H9 (cell line): ENCODE results near the gene ZNF718. TPM values are rescaled to one million over a fixed set of nuclear protein-coding genes. Genes with fewer than 3 reads are reported as not detected.

Source experiments
- DNase-seq: peaks from one replicate; pipeline ENCODE4 v3.0.0-alpha.2; 2017
- H2AFZ ChIP-seq: one replicate; pipeline ENCODE4 v1.6.1; 2013; ENCODE audit warnings: mild to moderate bottlenecking, low read length, control low read depth, moderate library complexity
- H2AK5ac ChIP-seq: 2 replicates; pipeline ENCODE4 v1.6.1; 2013; ENCODE audit warnings: low read length, control low read depth, mixed read lengths; ENCODE audit not compliant: insufficient read length
- H2BK120ac ChIP-seq: one replicate; pipeline ENCODE4 v1.6.1; 2013; ENCODE audit warnings: low read depth, mild to moderate bottlenecking, low read length, control low read depth, inconsistent platforms; ENCODE audit not compliant: poor library complexity, severe bottlenecking
- H2BK12ac ChIP-seq: 2 replicates; pipeline ENCODE4 v1.6.1; 2013; ENCODE audit warnings: low read length, control low read depth, mixed read lengths, low read depth; ENCODE audit not compliant: insufficient read length
- H2BK15ac ChIP-seq: 2 replicates; pipeline ENCODE4 v1.6.1; 2013; ENCODE audit warnings: low read depth, low read length, control low read depth
- H2BK20ac ChIP-seq: one replicate; pipeline ENCODE4 v1.6.1; 2013; ENCODE audit warnings: low read depth, mild to moderate bottlenecking, low read length, control low read depth, inconsistent platforms; ENCODE audit not compliant: poor library complexity, severe bottlenecking
- H2BK5ac ChIP-seq: 2 replicates; pipeline ENCODE4 v1.6.1; 2013; ENCODE audit warnings: low read length, control low read depth, mixed read lengths; ENCODE audit not compliant: insufficient read length
- H3K14ac ChIP-seq: 2 replicates; pipeline ENCODE4 v1.6.1; 2013; ENCODE audit warnings: low read length, control low read depth; ENCODE audit not compliant: insufficient read depth
- H3K18ac ChIP-seq: 2 replicates; pipeline ENCODE4 v1.6.1; 2013; ENCODE audit warnings: low read depth, mild to moderate bottlenecking, mixed read lengths, low read length, control low read depth; ENCODE audit not compliant: insufficient read length
- H3K23ac ChIP-seq: 2 replicates; pipeline ENCODE4 v1.6.1; 2013; ENCODE audit warnings: low read length, control low read depth, mixed read lengths, low read depth; ENCODE audit not compliant: insufficient read length
- H3K23me2 ChIP-seq: 2 replicates; pipeline ENCODE4 v1.6.1; 2013; ENCODE audit warnings: low read depth, mild to moderate bottlenecking, mixed read lengths, low read length, control low read depth; ENCODE audit not compliant: insufficient read length, poor library complexity, severe bottlenecking
- H3K27ac ChIP-seq: 2 replicates; pipeline ENCODE4 v1.5.1; 2013; ENCODE audit warnings: low read length, control low read depth, mixed read lengths, low read depth; ENCODE audit not compliant: insufficient read length
- H3K27me3 ChIP-seq: 2 replicates; pipeline ENCODE4 v1.6.1; 2013; ENCODE audit warnings: low read length, control low read depth, inconsistent platforms; ENCODE audit not compliant: insufficient read depth
- H3K4ac ChIP-seq: 2 replicates; pipeline ENCODE4 v1.6.1; 2013; ENCODE audit warnings: low read depth, mild to moderate bottlenecking, control low read depth, inconsistent platforms, low read length, moderate library complexity
- H3K4me1 ChIP-seq: 2 replicates; pipeline ENCODE4 v1.6.1; 2013; ENCODE audit warnings: low read length, control low read depth, inconsistent platforms; ENCODE audit not compliant: insufficient read depth
- H3K4me2 ChIP-seq: 2 replicates; pipeline ENCODE4 v1.6.1; 2013; ENCODE audit warnings: low read length, control low read depth, mixed read lengths; ENCODE audit not compliant: insufficient read length, insufficient read depth
- H3K56ac ChIP-seq: 2 replicates; pipeline ENCODE4 v1.6.1; 2013; ENCODE audit warnings: low read depth, mild to moderate bottlenecking, mixed read lengths, low read length, control low read depth; ENCODE audit not compliant: insufficient read length
- H3K79me1 ChIP-seq: 2 replicates; pipeline ENCODE4 v1.6.1; 2013; ENCODE audit warnings: low read depth, mild to moderate bottlenecking, moderate library complexity, low read length, control low read depth, inconsistent platforms; ENCODE audit not compliant: insufficient read depth, poor library complexity, severe bottlenecking
- H3K79me2 ChIP-seq: 2 replicates; pipeline ENCODE4 v1.6.1; 2013; ENCODE audit warnings: low read length, control low read depth, inconsistent platforms; ENCODE audit not compliant: insufficient read depth
- H3K9ac ChIP-seq: 2 replicates; pipeline ENCODE4 v1.6.1; 2013; ENCODE audit warnings: low read length, control low read depth, mixed read lengths; ENCODE audit not compliant: insufficient read length; ENCODE audit errors: extremely low read depth
- H3K9me3 ChIP-seq: one replicate; pipeline ENCODE4 v1.6.1; 2013; ENCODE audit warnings: low read depth, low read length, inconsistent platforms; ENCODE audit not compliant: control insufficient read depth
- H3T11ph ChIP-seq: one replicate; pipeline ENCODE4 v1.6.1; 2013; ENCODE audit warnings: mild to moderate bottlenecking, low read length, control low read depth, inconsistent platforms
- H4K20me1 ChIP-seq: one replicate; pipeline ENCODE4 v1.6.1; 2013; ENCODE audit not compliant: control insufficient read depth, insufficient read length, insufficient read depth
- H4K5ac ChIP-seq: 2 replicates; pipeline ENCODE4 v1.6.1; 2013; ENCODE audit warnings: low read depth, mild to moderate bottlenecking, mixed read lengths, low read length, control low read depth; ENCODE audit not compliant: insufficient read length
- H4K8ac ChIP-seq: replicated peaks from 2 replicates; pipeline ENCODE4 v1.6.1; 2013; ENCODE audit warnings: low read length, control low read depth, mixed read lengths, low read depth; ENCODE audit not compliant: insufficient read length
- H4K91ac ChIP-seq: 2 replicates; pipeline ENCODE4 v1.6.1; 2013; ENCODE audit warnings: low read depth, mild to moderate bottlenecking, moderate library complexity, mixed read lengths, low read length, control low read depth; ENCODE audit not compliant: insufficient read length
- H3K27ac Mint-ChIP-seq, 3 experiments: 2 replicates in 2 of 3; 3 replicates in 1 of 3; pipeline ENCODE4 v1.8.0; 2020 to 2021; ENCODE audit warnings: mixed read lengths in 3 of 3, mild to moderate bottlenecking in 1 of 3, moderate library complexity in 1 of 3
- H3K27me3 Mint-ChIP-seq: 2 replicates; pipeline ENCODE4 v1.8.0; 2021; ENCODE audit warnings: low read depth, mild to moderate bottlenecking, moderate library complexity, mixed read lengths
- H3K36me3 Mint-ChIP-seq, 3 experiments: 2 replicates in 2 of 3; 3 replicates in 1 of 3; pipeline ENCODE4 v1.8.0; 2020 to 2021; ENCODE audit warnings: low read depth in 3 of 3, mixed read lengths in 3 of 3; ENCODE audit not compliant: insufficient read depth in 1 of 3
- H3K4me1 Mint-ChIP-seq, 2 experiments: 2 replicates each; pipeline ENCODE4 v1.8.0; 2020; ENCODE audit warnings: mixed read lengths in 2 of 2
- H3K4me3 Mint-ChIP-seq, 2 experiments: 2 replicates in 1 of 2; 3 replicates in 1 of 2; pipeline ENCODE4 v1.8.0; 2020 to 2021; ENCODE audit warnings: mild to moderate bottlenecking in 2 of 2, mixed read lengths in 2 of 2, moderate library complexity in 1 of 2
- H3K9me3 Mint-ChIP-seq, 2 experiments: 2 replicates in 1 of 2; 3 replicates in 1 of 2; pipeline ENCODE4 v1.8.0; 2020; ENCODE audit warnings: mild to moderate bottlenecking in 2 of 2, mixed read lengths in 2 of 2, moderate library complexity in 1 of 2
- WGBS: extraction: QIAGEN DNeasy Blood & Tissue Kit; methylation state at CpG from one replicate; pipeline ENCODE4 v1.1.7; 2013; ENCODE audit warnings: missing lambda C conversion rate, low lambda C conversion rate, mixed read lengths; ENCODE audit not compliant: insufficient read length; ENCODE audit errors: extremely low coverage; 5-methylcytosine and 5-hydroxymethylcytosine counted together
- total RNA-seq: library from RNA; stranded (reverse); gene quantifications from 2 replicates; pipeline ENCODE4 v1.2.1, GENCODE V29; 2021
- TF ChIP-seq, protein P1 (sequence below): fragments of 200-600 bp; sonication (generic); conservative IDR thresholded peaks from 3 replicates; pipeline ENCODE4 v1.8.0; 2021; ENCODE audit warnings: antibody characterized with exemption, mild to moderate bottlenecking

Gene ZNF718
- total RNA-seq, 1 experiment from 2014 or later, result 12.5 TPM

DNA sequence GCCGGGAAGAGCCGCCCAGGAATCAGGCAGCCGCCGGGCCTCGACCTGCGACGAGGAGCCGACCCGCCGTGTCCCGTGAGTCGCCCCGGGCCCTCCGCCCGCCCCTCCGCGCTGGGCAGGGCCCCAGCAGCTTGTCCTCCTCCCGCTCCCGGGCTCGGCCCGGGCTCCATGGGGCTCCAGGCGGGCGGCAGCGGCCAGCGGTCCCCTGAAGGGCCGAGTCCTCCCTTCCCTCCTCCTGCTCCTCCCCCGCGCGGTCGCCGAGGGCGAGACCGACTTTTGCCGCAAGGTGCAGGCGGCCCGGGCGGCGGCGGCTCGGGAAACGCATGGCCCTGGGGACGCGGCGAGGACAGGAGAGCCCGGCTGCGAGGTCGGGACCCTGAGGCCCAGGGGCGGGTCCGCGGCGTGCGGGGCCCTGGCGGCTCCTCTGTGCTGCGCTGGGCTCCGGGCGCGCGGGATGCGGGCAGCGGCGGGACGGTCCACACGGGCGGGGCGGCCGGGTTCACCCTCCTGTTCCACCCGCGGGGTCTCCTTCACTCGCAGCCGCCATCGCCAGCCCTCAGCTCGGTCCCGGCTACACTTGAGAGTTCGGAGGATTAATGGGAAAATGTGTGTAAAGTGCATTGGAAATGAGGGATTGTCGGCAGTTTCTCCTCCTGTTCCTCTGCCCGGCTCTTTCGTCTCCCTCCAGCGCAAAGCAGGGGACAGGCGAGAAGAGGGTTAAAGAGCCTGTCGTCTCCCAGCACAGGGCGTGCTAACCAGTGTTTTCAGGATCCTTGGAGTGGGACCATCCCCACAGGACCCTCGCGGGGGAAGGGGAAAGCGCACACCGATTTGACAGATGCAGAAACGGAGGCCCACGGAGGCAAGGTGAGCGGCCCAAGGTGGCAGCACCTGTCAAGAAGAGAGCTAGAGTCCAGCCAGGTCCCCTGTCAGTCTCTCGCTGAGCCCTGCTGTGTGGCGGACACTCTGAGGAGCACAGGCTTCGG, 16.6 kb upstream of the ZNF718 start:
- Histone ChIP-seq H3K79me1 (no peaks in the 10 kb centered on the region), H2BK12ac (no peak overlapping the region), H3K56ac (no peak overlapping the region), H3K4me2 (peak overlapping the region; percentile 43), H4K5ac (no peak overlapping the region), H3T11ph (no peak overlapping the region), H4K20me1 (no peaks in the 10 kb centered on the region), H2BK120ac (no peak overlapping the region), H3K9ac (no peak overlapping the region), H2AK5ac (no peak overlapping the region), H2BK15ac (no peak overlapping the region; the same call in 1 of the 2 replicates), H4K8ac (no peak overlapping the region), H3K23ac (no peak overlapping the region), H4K91ac (no peak overlapping the region), H2BK20ac (no peak overlapping the region), H3K18ac (no peak overlapping the region), H2BK5ac (no peak overlapping the region), H3K23me2 (no peaks in the 10 kb centered on the region), H3K27ac (no peak overlapping the region), H3K4ac (no peak overlapping the region), H3K4me1 (no peaks in the 10 kb centered on the region), H3K14ac (no peak overlapping the region; the same call in 1 of the 2 replicates), H3K79me2 (no peaks in the 10 kb centered on the region), H3K9me3 (peaks cover 21% of the 10 kb centered on the region), H2AFZ (no peak overlapping the region), H3K27me3 (peaks cover 36% of the 10 kb centered on the region)
- H3K4me3 Mint-ChIP-seq, result no peak overlapping the region
- peaks cover 89 to 93% of the 10 kb centered on the region in 2 experiments for H3K9me3 Mint-ChIP-seq
- no peak overlapping the region for H3K27ac Mint-ChIP-seq
- H3K36me3 Mint-ChIP-seq, result peaks cover 9 to 43% (median 22%) of the 10 kb centered on the region in 3 experiments
- H3K4me1 Mint-ChIP-seq, result no peaks in the 10 kb centered on the region
- TF ChIP-seq, protein P1, sequence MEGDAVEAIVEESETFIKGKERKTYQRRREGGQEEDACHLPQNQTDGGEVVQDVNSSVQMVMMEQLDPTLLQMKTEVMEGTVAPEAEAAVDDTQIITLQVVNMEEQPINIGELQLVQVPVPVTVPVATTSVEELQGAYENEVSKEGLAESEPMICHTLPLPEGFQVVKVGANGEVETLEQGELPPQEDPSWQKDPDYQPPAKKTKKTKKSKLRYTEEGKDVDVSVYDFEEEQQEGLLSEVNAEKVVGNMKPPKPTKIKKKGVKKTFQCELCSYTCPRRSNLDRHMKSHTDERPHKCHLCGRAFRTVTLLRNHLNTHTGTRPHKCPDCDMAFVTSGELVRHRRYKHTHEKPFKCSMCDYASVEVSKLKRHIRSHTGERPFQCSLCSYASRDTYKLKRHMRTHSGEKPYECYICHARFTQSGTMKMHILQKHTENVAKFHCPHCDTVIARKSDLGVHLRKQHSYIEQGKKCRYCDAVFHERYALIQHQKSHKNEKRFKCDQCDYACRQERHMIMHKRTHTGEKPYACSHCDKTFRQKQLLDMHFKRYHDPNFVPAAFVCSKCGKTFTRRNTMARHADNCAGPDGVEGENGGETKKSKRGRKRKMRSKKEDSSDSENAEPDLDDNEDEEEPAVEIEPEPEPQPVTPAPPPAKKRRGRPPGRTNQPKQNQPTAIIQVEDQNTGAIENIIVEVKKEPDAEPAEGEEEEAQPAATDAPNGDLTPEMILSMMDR, result no peak
- no peak for DNase-seq
- no CpG with 5 or more reads among the region's 91 CpGs for WGBS
- peaks cover 22% of the 10 kb centered on the region for H3K27me3 Mint-ChIP-seq
